OCI-LY7 (cell line): Measurements from ENCODE around the gene BAIAP2. TPM values are rescaled to one million over a fixed set of nuclear protein-coding genes. Genes with fewer than 3 reads are reported as not detected.

ENCODE experiments used
- Bru-seq: library from RNA; stranded (reverse); fragments of 400-500 nt; gene quantifications from one replicate; lab custom pipeline; 2021; lab: Mats Ljungman, UMichigan
- BruChase-seq, 2 experiments: library from RNA; stranded (reverse); fragments of 400-500 nt; gene quantifications; one replicate each; lab custom pipeline; 2021; lab: Mats Ljungman, UMichigan
- BruUV-seq: library from RNA; stranded (reverse); fragments of 400-500 nt; replicated peaks from 2 replicates; lab custom pipeline; 2021; lab: Mats Ljungman, UMichigan
- CTCF ChIA-PET: fragments of 300-600 bp; sonication (Branson Sonifier 250); formaldehyde crosslinking; loops from one replicate; lab custom pipeline; 2022; ENCODE audit warnings: antibody characterized with exemption; ENCODE audit not compliant: unreplicated experiment; lab: Charles Lee
- POLR2A ChIA-PET: fragments of 300-600 bp; sonication (Branson Sonifier 250); formaldehyde crosslinking; loops from one replicate; lab custom pipeline; 2022; ENCODE audit warnings: antibody characterized with exemption; lab: Charles Lee
- DNase-seq: peaks from one replicate; pipeline ENCODE4 v3.0.0-alpha.2; 2015; ENCODE audit warnings: low spot score
- H2AFZ ChIP-seq: fragments of 200-600 bp; sonication (generic), shearing (Covaris generic); 2 replicates; pipeline ENCODE4 v1.6.1; 2014; ENCODE audit warnings: mild to moderate bottlenecking, antibody characterized with exemption, low read length, moderate library complexity
- H3K27ac ChIP-seq: fragments of 200-600 bp; sonication (generic); 2 replicates; pipeline ENCODE4 v1.5.1; 2014; ENCODE audit warnings: mixed run types, low read depth, mild to moderate bottlenecking, moderate library complexity, low read length, inconsistent platforms; ENCODE audit not compliant: poor library complexity, severe bottlenecking
- H3K36me3 ChIP-seq: fragments of 200-600 bp; sonication (generic); 2 replicates; pipeline ENCODE4 v1.6.1; 2014; ENCODE audit warnings: mild to moderate bottlenecking, antibody characterized with exemption, low read length, moderate library complexity, mixed read lengths; ENCODE audit not compliant: insufficient read depth
- H3K4me1 ChIP-seq: fragments of 200-600 bp; sonication (generic); 2 replicates; pipeline ENCODE4 v1.5.1; 2014; ENCODE audit warnings: mild to moderate bottlenecking, low read length; ENCODE audit not compliant: insufficient read depth, poor library complexity, severe bottlenecking
- H3K4me2 ChIP-seq: fragments of 200-600 bp; sonication (generic); 2 replicates; pipeline ENCODE4 v1.6.1; 2014; ENCODE audit warnings: mild to moderate bottlenecking, low read length
- H3K4me3 ChIP-seq: fragments of 200-600 bp; sonication (generic); 2 replicates; pipeline ENCODE4 v1.5.1; 2014; ENCODE audit warnings: mild to moderate bottlenecking, low read depth, low read length; ENCODE audit not compliant: poor library complexity, severe bottlenecking
- H3K79me2 ChIP-seq: fragments of 200-600 bp; sonication (generic); 2 replicates; pipeline ENCODE4 v1.6.1; 2016; ENCODE audit warnings: low read depth, mild to moderate bottlenecking, low read length, moderate library complexity, mixed read lengths; ENCODE audit not compliant: insufficient read depth
- H3K9me2 ChIP-seq: fragments of 200-600 bp; sonication (generic); 2 replicates; pipeline ENCODE4 v1.6.1; 2016; ENCODE audit warnings: mild to moderate bottlenecking, low read length, mixed read lengths; ENCODE audit not compliant: insufficient read depth
- H3K9me3 ChIP-seq: fragments of 200-600 bp; sonication (generic); 2 replicates; pipeline ENCODE4 v1.6.1; 2014; ENCODE audit warnings: mild to moderate bottlenecking, mixed run types, low read length, mixed read lengths
- H4K20me1 ChIP-seq: fragments of 200-600 bp; sonication (generic); 2 replicates; pipeline ENCODE4 v1.6.1; 2014; ENCODE audit warnings: mild to moderate bottlenecking, antibody characterized with exemption, low read length, moderate library complexity, mixed read lengths; ENCODE audit not compliant: insufficient read depth
- EZH2phosphoT487 ChIP-seq: fragments of 200-600 bp; sonication (generic); IDR thresholded peaks from 2 replicates; pipeline ENCODE4 v1.6.1; 2018; ENCODE audit warnings: low read depth, borderline replicate concordance, mild to moderate bottlenecking, mixed run types, antibody characterized with exemption, low read length, moderate library complexity, mixed read lengths
- intact Hi-C: fragments of 100-400 bp; cut with micrococcal nuclease; formaldehyde crosslinking; loops from one replicate; pipeline ENCODE4 v1.10.0; 2022; ENCODE audit not compliant: unreplicated experiment
- long read RNA-seq: library from polyadenylated mRNA; stranded (forward); transcript quantifications from one replicate; pipeline ENCODE4 v2.0.0, GENCODE V29; 2022
- total RNA-seq, 2 experiments: library from RNA; depleted of rRNA in 1 of 2; stranded (reverse); fragments of >200 nt in 1 of 2; shearing (Covaris generic) in 1 of 2; gene quantifications; 2 replicates each; pipeline ENCODE4 v1.2.3, GENCODE V29; 2014 to 2022
- TF ChIP-seq, protein P1 (sequence below): fragments of 200-600 bp; sonication (generic); conservative IDR thresholded peaks from 2 replicates; pipeline ENCODE4 v1.5.1; 2014; ENCODE audit warnings: mild to moderate bottlenecking, antibody characterized with exemption, low read length, moderate library complexity, mixed read lengths

The BAIAP2 gene
- total RNA-seq (2014; rRNA removed; shearing (Covaris generic)) (1.3 and 2.1 TPM in 2 replicates), total RNA-seq (2022) (2.1 and 2.3 TPM in 2 replicates), Bru-seq, nascent RNA (percentile 24 among the genes with signal in this experiment), BruChase-seq, experiment 1, labeled RNA remaining after a 6-hour chase (percentile 30 among the genes with signal in this experiment), BruChase-seq, experiment 2, labeled RNA remaining after a 2-hour chase (percentile 32 among the genes with signal in this experiment)
- long read RNA-seq, result 0 reads

DNA sequence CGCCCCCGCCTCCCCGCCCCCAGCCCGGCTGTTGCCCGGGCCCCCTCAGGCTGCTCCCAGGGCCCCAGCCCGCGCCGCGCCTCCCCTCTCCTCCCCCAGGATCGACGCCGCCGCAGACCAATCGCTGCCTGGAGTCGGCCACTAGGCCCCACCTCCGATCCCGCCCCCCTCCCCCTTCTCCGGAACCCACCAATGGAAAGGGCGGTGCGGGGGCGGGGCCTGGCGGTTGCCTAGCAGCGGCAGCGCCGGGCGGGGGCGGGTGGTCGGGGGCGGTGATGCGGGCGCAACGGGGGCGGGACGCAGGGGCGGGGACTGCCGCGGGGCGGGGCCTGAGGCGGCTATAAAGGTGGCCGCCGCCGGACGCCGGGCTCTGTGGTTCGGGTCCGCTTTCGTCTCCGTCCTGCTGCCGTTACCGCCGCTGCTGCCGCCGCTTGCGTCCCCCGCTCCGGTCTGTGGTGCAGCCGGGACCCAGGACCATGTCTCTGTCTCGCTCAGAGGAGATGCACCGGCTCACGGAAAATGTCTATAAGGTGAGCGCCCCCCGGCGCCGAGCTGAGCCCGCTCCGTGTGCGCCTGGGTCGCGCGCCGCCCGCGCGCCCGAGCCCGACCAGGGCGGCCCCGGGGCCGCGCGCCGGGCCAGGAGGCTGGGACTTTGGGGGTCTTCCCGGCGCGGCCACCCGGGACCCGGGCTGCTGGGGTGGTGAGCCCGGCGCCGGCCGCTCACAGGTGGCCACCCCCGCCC lies at the start of gene BAIAP2:
Gene BAIAP2 (plus strand): TSS at position 373 of the 742 bp plus-strand sequence. CDS start 104 bp downstream, at position 477.
- Histone ChIP-seq H3K4me2 (peak within 1 kb of the TSS; percentile 74), H4K20me1 (0 out of 2 replicates have a peak, but pooled peaks cover 4% of the 10 kb centered on the region), H3K9me3 (no peaks in the 10 kb centered on the region), H3K9me2 (no peaks in the 10 kb centered on the region), H3K4me3 (peak within 1 kb of the TSS; percentile 72), H3K36me3 (no peaks in the 10 kb centered on the region), H3K79me2 (no peaks in the 10 kb centered on the region), H3K27ac (no peak within 1 kb of the TSS), H3K4me1 (peaks cover 5% of the 10 kb centered on the region), H2AFZ (no peak within 1 kb of the TSS)
- intact Hi-C loops, result no loop called here
- peak; percentile 96 for DNase-seq
- no TSS peak for BruUV-seq
- no peak for TF ChIP-seq EZH2phosphoT487
- TF ChIP-seq, protein P1, sequence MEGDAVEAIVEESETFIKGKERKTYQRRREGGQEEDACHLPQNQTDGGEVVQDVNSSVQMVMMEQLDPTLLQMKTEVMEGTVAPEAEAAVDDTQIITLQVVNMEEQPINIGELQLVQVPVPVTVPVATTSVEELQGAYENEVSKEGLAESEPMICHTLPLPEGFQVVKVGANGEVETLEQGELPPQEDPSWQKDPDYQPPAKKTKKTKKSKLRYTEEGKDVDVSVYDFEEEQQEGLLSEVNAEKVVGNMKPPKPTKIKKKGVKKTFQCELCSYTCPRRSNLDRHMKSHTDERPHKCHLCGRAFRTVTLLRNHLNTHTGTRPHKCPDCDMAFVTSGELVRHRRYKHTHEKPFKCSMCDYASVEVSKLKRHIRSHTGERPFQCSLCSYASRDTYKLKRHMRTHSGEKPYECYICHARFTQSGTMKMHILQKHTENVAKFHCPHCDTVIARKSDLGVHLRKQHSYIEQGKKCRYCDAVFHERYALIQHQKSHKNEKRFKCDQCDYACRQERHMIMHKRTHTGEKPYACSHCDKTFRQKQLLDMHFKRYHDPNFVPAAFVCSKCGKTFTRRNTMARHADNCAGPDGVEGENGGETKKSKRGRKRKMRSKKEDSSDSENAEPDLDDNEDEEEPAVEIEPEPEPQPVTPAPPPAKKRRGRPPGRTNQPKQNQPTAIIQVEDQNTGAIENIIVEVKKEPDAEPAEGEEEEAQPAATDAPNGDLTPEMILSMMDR, result peak; percentile 51
- CTCF ChIA-PET, result interaction anchor here (0.5 kb wide), 1 partner anchor 11 kb away, joined by 3 read pairs; no protein-coding TSS in a partner anchor
- POLR2A ChIA-PET, result no interaction called here

DNA sequence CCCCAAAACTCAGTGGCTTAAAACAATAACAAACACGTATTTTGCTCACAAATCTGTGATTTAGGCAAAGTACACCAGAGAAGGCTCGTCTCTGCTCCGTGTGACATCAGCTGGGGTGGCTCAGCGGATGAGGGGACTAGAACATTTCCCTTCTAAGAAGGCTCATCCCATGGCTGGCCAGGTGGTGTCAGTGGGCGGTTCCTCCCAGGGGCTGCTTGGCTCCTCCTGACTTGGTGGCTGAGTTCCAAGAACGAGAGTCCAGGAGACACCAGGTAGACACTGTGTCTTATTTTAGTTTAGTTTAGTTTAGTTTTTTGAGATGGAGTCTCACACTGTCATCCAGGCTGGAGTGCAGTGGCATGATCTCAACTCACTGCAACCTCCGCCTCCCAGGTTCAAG lies 48.9 kb upstream of the BAIAP2 start:
- Histone ChIP-seq H3K4me1 (no peaks in the 10 kb centered on the region), H3K79me2 (no peaks in the 10 kb centered on the region), H3K9me2 (no peaks in the 10 kb centered on the region), H3K9me3 (no peaks in the 10 kb centered on the region), H2AFZ (no peak overlapping the region), H3K4me3 (no peak overlapping the region), H3K27ac (no peak overlapping the region), H3K36me3 (no peaks in the 10 kb centered on the region), H4K20me1 (no peaks in the 10 kb centered on the region), H3K4me2 (no peak overlapping the region)
- intact Hi-C loops, result no loop called here
- DNase-seq, result no peak
- ChIA-PET CTCF (no interaction called here), POLR2A (no interaction called here)
- BruUV-seq, result no TSS peak
- no peak for TF ChIP-seq EZH2phosphoT487
- TF ChIP-seq, protein P1, result no peak
